Mesenchymal stem cell (in vitro differentiated cells and primary cell): Measurements from ENCODE around the gene MAP6.
A peak's percentile ranks its signal among the peaks of the same experiment; 100 is the strongest.

Experiments used
- DNase-seq: peaks from one replicate; pipeline ENCODE4 v3.0.0-alpha.2; 2013
- H2AFZ ChIP-seq: one replicate; pipeline ENCODE4 v1.6.1; 2013; ENCODE audit warnings: low read depth, mild to moderate bottlenecking, control low read depth, inconsistent platforms, low read length, moderate library complexity
- H2AK5ac ChIP-seq: 2 replicates; pipeline ENCODE4 v1.6.1; 2013; ENCODE audit warnings: low read length, moderate library complexity, mild to moderate bottlenecking, inconsistent platforms; ENCODE audit not compliant: severe bottlenecking
- H2BK120ac ChIP-seq: one replicate; pipeline ENCODE4 v1.6.1; 2013; ENCODE audit warnings: low read depth, mild to moderate bottlenecking, inconsistent platforms, low read length, moderate library complexity
- H2BK12ac ChIP-seq, 2 experiments: one replicate each; pipeline ENCODE4 v1.6.1; 2013; ENCODE audit warnings: inconsistent platforms in 2 of 2, low read length in 2 of 2, mild to moderate bottlenecking in 2 of 2, moderate library complexity in 2 of 2, control low read depth in 1 of 2
- H2BK15ac ChIP-seq: one replicate; pipeline ENCODE4 v1.6.1; 2013; ENCODE audit warnings: mild to moderate bottlenecking, low read depth, inconsistent platforms; ENCODE audit not compliant: poor library complexity, severe bottlenecking
- H2BK5ac ChIP-seq: 2 replicates; pipeline ENCODE4 v1.6.1; 2013; ENCODE audit warnings: low read depth, mild to moderate bottlenecking, low read length, control low read depth, inconsistent platforms; ENCODE audit not compliant: poor library complexity, severe bottlenecking
- H3K14ac ChIP-seq, 2 experiments: one replicate each; pipeline ENCODE4 v1.6.1; 2013; ENCODE audit warnings: inconsistent platforms in 2 of 2, low read length in 2 of 2, control low read depth in 1 of 2, mild to moderate bottlenecking in 1 of 2, moderate library complexity in 1 of 2
- H3K18ac ChIP-seq, 2 experiments: one replicate each; pipeline ENCODE4 v1.6.1; 2013; ENCODE audit warnings: inconsistent platforms in 2 of 2, low read length in 2 of 2, control low read depth in 1 of 2, low read depth in 1 of 2, mild to moderate bottlenecking in 1 of 2
- H3K23ac ChIP-seq, 2 experiments: one replicate each; pipeline ENCODE4 v1.6.1; 2013; ENCODE audit warnings: inconsistent platforms in 2 of 2, low read length in 2 of 2, mild to moderate bottlenecking in 2 of 2, moderate library complexity in 2 of 2, control low read depth in 1 of 2
- H3K27ac ChIP-seq: 2 replicates; pipeline ENCODE4 v1.5.1; 2013; ENCODE audit warnings: mild to moderate bottlenecking, moderate library complexity, low read length, control low read depth, inconsistent platforms; ENCODE audit not compliant: poor library complexity, severe bottlenecking
- H3K27me3 ChIP-seq, 2 experiments: 2 replicates each; pipeline versions ENCODE4 v1.6.1 to v1.7.0; 2013; ENCODE audit warnings: low read length in 2 of 2, mild to moderate bottlenecking in 2 of 2, moderate library complexity in 2 of 2, control low read depth in 1 of 2, inconsistent platforms in 1 of 2; ENCODE audit not compliant: control insufficient read depth in 1 of 2, insufficient read depth in 1 of 2
- H3K36me3 ChIP-seq, 2 experiments: 2 replicates each; pipeline versions ENCODE4 v1.6.1 to v1.7.0; 2013; ENCODE audit warnings: low read length in 2 of 2, control low read depth in 1 of 2, inconsistent platforms in 1 of 2, low read depth in 1 of 2, mild to moderate bottlenecking in 1 of 2; ENCODE audit not compliant: insufficient read depth in 2 of 2, control insufficient read depth in 1 of 2
- H3K4ac ChIP-seq, 2 experiments: one replicate each; pipeline ENCODE4 v1.6.1; 2013; ENCODE audit warnings: inconsistent platforms in 2 of 2, low read length in 2 of 2, mild to moderate bottlenecking in 2 of 2, moderate library complexity in 2 of 2, control low read depth in 1 of 2, low read depth in 1 of 2
- H3K4me1 ChIP-seq: 2 replicates; pipeline ENCODE4 v1.6.1; 2013; ENCODE audit warnings: low read depth, low read length, control low read depth; ENCODE audit not compliant: control insufficient read depth, insufficient read depth
- H3K4me2 ChIP-seq: 2 replicates; pipeline ENCODE4 v1.6.1; 2013; ENCODE audit warnings: low read length, mild to moderate bottlenecking, inconsistent platforms; ENCODE audit not compliant: poor library complexity, severe bottlenecking
- H3K4me3 ChIP-seq, 2 experiments: 2 replicates each; pipeline versions ENCODE4 v1.5.1 to v1.7.0; 2013; ENCODE audit warnings: low read length in 2 of 2, mild to moderate bottlenecking in 2 of 2, control low read depth in 1 of 2, low read depth in 1 of 2; ENCODE audit not compliant: insufficient read depth in 1 of 2
- H3K79me1 ChIP-seq: replicated peaks from 2 replicates; pipeline ENCODE4 v1.6.1; 2013; ENCODE audit warnings: mild to moderate bottlenecking, control low read depth, low read length, inconsistent platforms; ENCODE audit not compliant: poor library complexity, severe bottlenecking
- H3K9ac ChIP-seq: 2 replicates; pipeline ENCODE4 v1.7.0; 2013; ENCODE audit warnings: mild to moderate bottlenecking, low read length, moderate library complexity
- H3K9me3 ChIP-seq: 2 replicates; pipeline ENCODE4 v1.7.0; 2013; ENCODE audit warnings: mild to moderate bottlenecking, low read length; ENCODE audit not compliant: control insufficient read depth
- H4K8ac ChIP-seq: one replicate; pipeline ENCODE4 v1.6.1; 2013; ENCODE audit warnings: inconsistent platforms, mild to moderate bottlenecking, low read length, moderate library complexity
- H4K91ac ChIP-seq: one replicate; pipeline ENCODE4 v1.6.1; 2013; ENCODE audit warnings: mild to moderate bottlenecking, low read length, inconsistent platforms
- WGBS: methylation state at CpG from one replicate; pipeline ENCODE4 v1.1.7; 2013; ENCODE audit warnings: mixed read lengths; 5-methylcytosine and 5-hydroxymethylcytosine counted together

MAP6 gene

GRCh38 chr11:75572744-75573143 is 96.1 kb downstream of the MAP6 start:
- no peak overlapping the region for H3K23ac ChIP-seq
- H2BK5ac ChIP-seq, result no peak overlapping the region
- DNase-seq, result no peak
- no peak overlapping the region for H3K4me2 ChIP-seq
- no peak overlapping the region for H3K27ac ChIP-seq
- peak overlapping the region; percentile 8 for H4K8ac ChIP-seq
- no peak overlapping the region for H3K9ac ChIP-seq
- H3K18ac ChIP-seq, result no peak overlapping the region
- H3K4ac ChIP-seq, result no peak overlapping the region
- WGBS, result 83% methylated on average over 8 of the region's 8 CpGs
- no peak overlapping the region for H2BK120ac ChIP-seq
- no peak overlapping the region for H4K91ac ChIP-seq
- H3K9me3 ChIP-seq, result no peaks in the 10 kb centered on the region
- peaks cover 23% of the 10 kb centered on the region for H3K79me1 ChIP-seq
- no peak overlapping the region for H2AK5ac ChIP-seq
- H2BK12ac ChIP-seq, result no peak overlapping the region
- H3K27me3 ChIP-seq, result no peaks in the 10 kb centered on the region
- H3K14ac ChIP-seq, result no peak overlapping the region
- no peak overlapping the region for H2AFZ ChIP-seq
- peaks cover 66 to 75% of the 10 kb centered on the region in 2 experiments for H3K36me3 ChIP-seq
- no peak overlapping the region for H2BK15ac ChIP-seq
- peaks cover 23% of the 10 kb centered on the region for H3K4me1 ChIP-seq
- no peak overlapping the region for H3K4me3 ChIP-seq

DNA sequence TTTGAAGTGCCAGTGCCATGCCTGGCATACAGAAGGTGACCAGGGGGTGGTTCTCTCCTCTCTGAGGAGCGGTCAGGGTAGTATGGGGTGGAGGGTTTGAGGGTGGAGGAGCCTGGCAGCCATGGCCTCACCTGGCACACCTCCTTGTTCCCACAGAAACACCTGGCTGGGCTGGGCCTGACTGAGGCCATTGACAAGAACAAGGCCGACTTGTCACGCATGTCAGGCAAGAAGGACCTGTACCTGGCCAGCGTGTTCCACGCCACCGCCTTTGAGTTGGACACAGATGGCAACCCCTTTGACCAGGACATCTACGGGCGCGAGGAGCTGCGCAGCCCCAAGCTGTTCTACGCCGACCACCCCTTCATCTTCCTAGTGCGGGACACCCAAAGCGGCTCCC is 97.2 kb downstream of the MAP6 start:
- Histone ChIP-seq H3K4me1 (peaks cover 31% of the 10 kb centered on the region), H3K36me3 (peaks cover 77 to 84% of the 10 kb centered on the region in 2 experiments), H2AK5ac (no peak overlapping the region), H2BK5ac (no peak overlapping the region), H3K18ac (no peak overlapping the region), H3K9ac (no peak overlapping the region), H4K8ac (no peak overlapping the region), H3K4me3 (no peak overlapping the region), H2BK15ac (no peak overlapping the region), H4K91ac (no peak overlapping the region), H3K4ac (no peak overlapping the region), H3K9me3 (no peaks in the 10 kb centered on the region), H3K79me1 (peaks cover 23% of the 10 kb centered on the region), H2BK120ac (no peak overlapping the region), H2AFZ (no peak overlapping the region), H3K14ac (no peak overlapping the region), H3K4me2 (no peak overlapping the region), H3K27ac (no peak overlapping the region), H3K23ac (no peak overlapping the region), H3K27me3 (no peaks in the 10 kb centered on the region), H2BK12ac (no peak overlapping the region)
- WGBS, result 98% methylated on average over 13 of the region's 14 CpGs
- DNase-seq, result no peak

DNA sequence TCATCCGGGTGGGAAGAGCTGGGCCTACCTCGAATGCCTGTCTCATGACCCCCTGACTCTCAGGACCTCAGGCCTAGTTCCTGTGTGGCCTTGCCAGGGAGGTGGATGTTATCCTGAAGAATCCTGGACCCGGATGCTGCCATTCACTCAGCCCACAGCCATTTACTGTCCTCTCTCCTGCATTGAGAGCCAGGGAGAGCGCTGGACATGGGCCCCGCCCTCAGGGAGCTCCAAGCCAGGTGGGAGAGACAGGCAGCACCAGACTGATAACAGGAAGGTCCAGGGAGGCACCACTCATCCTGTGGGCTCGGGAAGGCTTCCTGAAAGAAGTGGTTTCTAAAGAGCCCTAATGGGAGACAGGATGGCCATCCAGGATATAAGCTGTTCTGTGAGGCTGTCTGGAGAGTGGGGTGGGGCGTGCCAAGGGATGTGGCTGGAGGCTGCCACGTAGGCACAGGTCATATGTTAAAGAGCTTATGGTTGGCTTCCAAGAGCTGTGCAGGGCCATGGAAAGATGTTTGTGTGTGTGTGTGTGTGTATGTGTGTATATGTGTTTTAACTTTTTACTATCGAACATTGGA is 98.2 kb downstream of the MAP6 start:
- no peak for DNase-seq
- Histone ChIP-seq H3K27me3 (no peaks in the 10 kb centered on the region), H3K18ac (no peak overlapping the region), H2BK15ac (no peak overlapping the region), H3K27ac (no peak overlapping the region), H2BK120ac (no peak overlapping the region), H3K4me1 (peaks cover 33% of the 10 kb centered on the region), H2BK12ac (no peak overlapping the region), H3K4me2 (no peak overlapping the region), H4K8ac (no peak overlapping the region), H2BK5ac (no peak overlapping the region), H4K91ac (no peak overlapping the region), H2AK5ac (no peak overlapping the region), H3K79me1 (peaks cover 23% of the 10 kb centered on the region), H2AFZ (no peak overlapping the region), H3K4me3 (no peak overlapping the region), H3K36me3 (peaks cover 85 to 91% of the 10 kb centered on the region in 2 experiments), H3K4ac (no peak overlapping the region), H3K9me3 (no peaks in the 10 kb centered on the region), H3K9ac (peak overlapping the region; percentile 10), H3K14ac (no peak overlapping the region), H3K23ac (no peak overlapping the region)
- WGBS, result 88% methylated on average over 8 of the region's 9 CpGs

DNA sequence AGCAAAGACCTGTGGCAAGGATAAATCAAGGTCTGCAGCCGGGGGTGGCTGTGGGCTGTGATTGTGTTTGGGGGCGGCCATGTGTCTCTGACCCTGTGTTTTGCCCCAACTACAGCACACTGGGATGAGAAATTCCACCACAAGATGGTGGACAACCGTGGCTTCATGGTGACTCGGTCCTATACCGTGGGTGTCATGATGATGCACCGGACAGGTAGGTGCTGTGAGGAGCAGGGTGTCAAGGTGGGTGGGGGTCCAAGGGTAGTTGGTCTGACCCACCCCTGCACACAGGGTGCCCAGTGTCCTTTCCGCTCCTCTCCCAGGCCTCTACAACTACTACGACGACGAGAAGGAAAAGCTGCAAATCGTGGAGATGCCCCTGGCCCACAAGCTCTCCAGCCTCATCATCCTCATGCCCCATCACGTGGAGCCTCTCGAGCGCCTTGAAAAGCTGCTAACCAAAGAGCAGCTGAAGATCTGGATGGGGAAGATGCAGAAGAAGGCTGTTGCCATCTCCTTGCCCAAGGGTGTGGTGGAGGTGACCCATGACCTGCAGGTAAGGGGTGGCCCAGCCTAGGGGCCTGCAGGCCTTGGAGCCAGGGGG is 100.1 kb downstream of the MAP6 start:
- Histone ChIP-seq H4K8ac (no peak overlapping the region), H3K9ac (peak overlapping the region; percentile 30), H2AK5ac (no peak overlapping the region), H2BK120ac (no peak overlapping the region), H3K18ac (no peak overlapping the region), H2BK5ac (no peak overlapping the region), H2AFZ (no peak overlapping the region), H2BK12ac (no peak overlapping the region), H3K23ac (no peak overlapping the region), H3K36me3 (peaks cover 73 to 81% of the 10 kb centered on the region in 2 experiments), H3K79me1 (peaks cover 23% of the 10 kb centered on the region), H2BK15ac (no peak overlapping the region), H3K4ac (no peak overlapping the region), H3K14ac (no peak overlapping the region), H4K91ac (no peak overlapping the region), H3K27me3 (no peaks in the 10 kb centered on the region), H3K27ac (no peak overlapping the region), H3K9me3 (no peaks in the 10 kb centered on the region), H3K4me1 (peaks cover 45% of the 10 kb centered on the region), H3K4me2 (no peak overlapping the region), H3K4me3 (no peak overlapping the region)
- DNase-seq, result no peak
- 87% methylated on average over 9 of the region's 14 CpGs for WGBS
